H1 (cell line): ENCODE measurements around the gene CTSW. TPM values are rescaled to one million over a fixed set of nuclear protein-coding genes. Genes with fewer than 3 reads are reported as not detected.

Experiments used
- CTCF ChIA-PET: fragments of 300-600 bp; sonication (Branson Sonifier 250); formaldehyde crosslinking; loops from one replicate; lab custom pipeline; 2021; ENCODE audit not compliant: partially characterized antibody; lab: Charles Lee
- POLR2A ChIA-PET: fragments of 300-600 bp; sonication (Branson Sonifier 250); formaldehyde crosslinking; loops from one replicate; lab custom pipeline; 2021; ENCODE audit warnings: inconsistent platforms; ENCODE audit not compliant: partially characterized antibody; lab: Charles Lee
- DNase-seq, 2 experiments: peaks; one replicate each; pipeline versions ENCODE4 v3.0.0 to v3.0.0-alpha.2; 2010 to 2022; ENCODE audit warnings: low spot score in 2 of 2, low read depth in 1 of 2, mixed read lengths in 1 of 2
- FAIRE-seq: peaks from 2 replicates; lab custom pipeline; 2011; peaks lifted over from hg19 to GRCh38; lab: Jason Lieb, UNC
- H2AFZ ChIP-seq: 2 replicates; pipeline ENCODE4 v1.8.1; 2012; ENCODE audit warnings: low read length, inconsistent platforms
- H2AK5ac ChIP-seq: 2 replicates; pipeline ENCODE4 v1.6.1; 2013; ENCODE audit warnings: low read depth, low read length
- H2BK120ac ChIP-seq: replicated peaks from 2 replicates; pipeline ENCODE3; 2013; ENCODE audit warnings: low read depth, low read length, inconsistent platforms
- H2BK12ac ChIP-seq: 2 replicates; pipeline ENCODE4 v1.6.1; 2013; ENCODE audit warnings: low read depth, low read length
- H2BK15ac ChIP-seq: 2 replicates; pipeline ENCODE4 v1.6.1; 2013; ENCODE audit warnings: low read length
- H2BK20ac ChIP-seq: 2 replicates; pipeline ENCODE4 v1.6.1; 2013; ENCODE audit warnings: low read length
- H2BK5ac ChIP-seq: 2 replicates; pipeline ENCODE4 v1.6.1; 2013; ENCODE audit warnings: low read depth, low read length
- H3K14ac ChIP-seq: 2 replicates; pipeline ENCODE4 v1.6.1; 2013; ENCODE audit warnings: inconsistent platforms; ENCODE audit not compliant: insufficient read length
- H3K18ac ChIP-seq: 2 replicates; pipeline ENCODE4 v1.6.1; 2013; ENCODE audit warnings: low read length; ENCODE audit errors: extremely low read depth
- H3K23ac ChIP-seq: 2 replicates; pipeline ENCODE4 v1.6.1; 2013; ENCODE audit warnings: inconsistent platforms; ENCODE audit not compliant: insufficient read length
- H3K23me2 ChIP-seq: 2 replicates; pipeline ENCODE4 v1.6.1; 2013; ENCODE audit warnings: low read depth, low read length
- H3K27ac ChIP-seq: 2 replicates; pipeline ENCODE4 v1.6.1; 2011; ENCODE audit warnings: low read depth, low read length, inconsistent platforms
- H3K27me3 ChIP-seq, 4 experiments: replicated peaks in 1 of 4; 1 replicate in 1 of 4; 2 replicates in 3 of 4; pipeline versions ENCODE4 v1.6.1 to v1.8.1; 2011 to 2013; ENCODE audit warnings: low read length in 3 of 4, mild to moderate bottlenecking in 3 of 4, inconsistent platforms in 2 of 4, mixed read lengths in 2 of 4, moderate library complexity in 1 of 4; ENCODE audit not compliant: control insufficient read depth in 3 of 4, insufficient read depth in 3 of 4; ENCODE audit errors: extremely low read depth in 1 of 4
- H3K36me3 ChIP-seq, 4 experiments: 2 replicates each; pipeline versions ENCODE4 v1.6.1 to v1.8.1; 2011 to 2013; ENCODE audit warnings: mild to moderate bottlenecking in 4 of 4, low read length in 3 of 4, moderate library complexity in 2 of 4, control low read depth in 1 of 4, inconsistent platforms in 1 of 4; ENCODE audit not compliant: insufficient read depth in 4 of 4, control insufficient read depth in 2 of 4
- H3K4ac ChIP-seq: replicated peaks from 2 replicates; pipeline ENCODE3; 2013; ENCODE audit warnings: low read length, low read depth, mixed read lengths, inconsistent platforms; ENCODE audit not compliant: insufficient read length
- H3K4me1 ChIP-seq, 4 experiments: replicated peaks in 1 of 4; 1 replicate in 1 of 4; 2 replicates in 3 of 4; pipeline versions ENCODE4 v1.6.1 to v1.8.1; 2011 to 2013; ENCODE audit warnings: low read length in 3 of 4, inconsistent platforms in 2 of 4, mixed read lengths in 1 of 4; ENCODE audit not compliant: insufficient read depth in 4 of 4, control insufficient read depth in 3 of 4
- H3K4me2 ChIP-seq, 2 experiments: 2 replicates each; pipeline versions ENCODE4 v1.6.1 to v1.8.1; 2011 to 2013; ENCODE audit warnings: low read depth in 2 of 2, low read length in 2 of 2, control low read depth in 1 of 2, inconsistent platforms in 1 of 2, mild to moderate bottlenecking in 1 of 2; ENCODE audit not compliant: insufficient read depth in 1 of 2
- H3K4me3 ChIP-seq, 4 experiments: fragments of 200-600, 300-600 bp in 1 of 4; sonication (generic), shearing (Covaris generic), sonication (Bioruptor Twin) in 1 of 4; 2 replicates each; pipeline versions ENCODE4 v1.5.1 to v1.8.1; 2011 to 2016; ENCODE audit warnings: low read length in 4 of 4, low read depth in 3 of 4, control low read depth in 2 of 4, inconsistent platforms in 2 of 4, mild to moderate bottlenecking in 2 of 4, mixed read lengths in 1 of 4, moderate library complexity in 1 of 4; ENCODE audit not compliant: insufficient read depth in 2 of 4; ENCODE audit errors: extremely low read depth in 1 of 4
- H3K56ac ChIP-seq: replicated peaks from 2 replicates; pipeline ENCODE3; 2013; ENCODE audit warnings: low read depth, mild to moderate bottlenecking, mixed read lengths, low read length, inconsistent platforms; ENCODE audit not compliant: insufficient read length
- H3K79me1 ChIP-seq: 2 replicates; pipeline ENCODE4 v1.6.1; 2013; ENCODE audit warnings: low read depth, low read length, control low read depth
- H3K79me2 ChIP-seq, 2 experiments: 2 replicates each; pipeline versions ENCODE4 v1.6.1 to v1.8.1; 2012 to 2013; ENCODE audit warnings: low read length in 2 of 2, mild to moderate bottlenecking in 2 of 2, inconsistent platforms in 1 of 2; ENCODE audit not compliant: insufficient read depth in 2 of 2, control insufficient read depth in 1 of 2
- H3K9ac ChIP-seq, 4 experiments: replicated peaks in 1 of 4; 1 replicate in 1 of 4; 2 replicates in 3 of 4; pipeline versions ENCODE4 v1.6.1 to v1.8.1; 2011 to 2013; ENCODE audit warnings: low read depth in 3 of 4, low read length in 3 of 4, control low read depth in 2 of 4, mild to moderate bottlenecking in 2 of 4, moderate library complexity in 2 of 4, inconsistent platforms in 1 of 4; ENCODE audit errors: extremely low read depth in 1 of 4
- H3K9me3 ChIP-seq, 2 experiments: 2 replicates each; pipeline versions ENCODE4 v1.6.1 to v1.8.1; 2012 to 2013; ENCODE audit warnings: mild to moderate bottlenecking in 2 of 2, moderate library complexity in 2 of 2, control low read depth in 1 of 2, inconsistent platforms in 1 of 2, low read depth in 1 of 2, low read length in 1 of 2, mixed read lengths in 1 of 2; ENCODE audit not compliant: insufficient read depth in 2 of 2
- H4K20me1 ChIP-seq, 2 experiments: replicated peaks in 1 of 2; 2 replicates each; pipeline versions ENCODE3 to v1.8.1; 2011 to 2013; ENCODE audit warnings: inconsistent platforms in 2 of 2, low read length in 2 of 2, mild to moderate bottlenecking in 1 of 2; ENCODE audit not compliant: insufficient read depth in 2 of 2, control insufficient read depth in 1 of 2
- H4K5ac ChIP-seq: 2 replicates; pipeline ENCODE4 v1.6.1; 2013; ENCODE audit warnings: low read length, low read depth, mixed read lengths, inconsistent platforms; ENCODE audit not compliant: insufficient read length
- H4K8ac ChIP-seq: 2 replicates; pipeline ENCODE4 v1.8.0; 2013; ENCODE audit warnings: mild to moderate bottlenecking, moderate library complexity, low read length, inconsistent platforms; ENCODE audit not compliant: insufficient read depth; ENCODE audit errors: extremely low read depth
- H4K91ac ChIP-seq: replicated peaks from 2 replicates; pipeline ENCODE3; 2013; ENCODE audit warnings: low read length, mixed read lengths, inconsistent platforms; ENCODE audit not compliant: insufficient read length
- BCL11A ChIP-seq, 2 experiments: IDR thresholded peaks; one replicate each; pipeline ENCODE4 v1.6.1; 2011; ENCODE audit warnings: low read depth in 2 of 2, low read length in 2 of 2, mild to moderate bottlenecking in 2 of 2
- KDM4A ChIP-seq: IDR thresholded peaks from one replicate; pipeline ENCODE4 v1.7.1; 2012; ENCODE audit warnings: low read depth, mild to moderate bottlenecking, moderate library complexity, low read length, inconsistent platforms; ENCODE audit not compliant: severe bottlenecking
- MAFK ChIP-seq: IDR thresholded peaks from 2 replicates; pipeline ENCODE4 v1.6.1; 2012; ENCODE audit warnings: low read depth, mild to moderate bottlenecking, improper control_type of control experiment, low read length
- PHF8 ChIP-seq: fragments of 200-600 bp; sonication (generic); conservative IDR thresholded peaks from 2 replicates; pipeline ENCODE4 v1.7.1; 2012; ENCODE audit warnings: low read depth, mild to moderate bottlenecking, inconsistent platforms, low read length, moderate library complexity
- POLR2A ChIP-seq, 2 experiments: IDR thresholded peaks; 1 replicate in 1 of 2; 2 replicates in 1 of 2; pipeline ENCODE4 v1.6.1; 2011; ENCODE audit warnings: low read depth in 2 of 2, low read length in 2 of 2, mild to moderate bottlenecking in 2 of 2; ENCODE audit errors: control extremely low read depth in 1 of 2
- POLR2AphosphoS5 ChIP-seq: IDR thresholded peaks from 2 replicates; pipeline ENCODE4 v1.6.1; 2011; ENCODE audit warnings: low read depth, low read length
- RAD21 ChIP-seq, 2 experiments: IDR thresholded peaks in 1 of 2; conservative IDR thresholded peaks in 1 of 2; 2 replicates each; pipeline ENCODE4 v1.6.1; 2011; ENCODE audit warnings: low read depth in 2 of 2, low read length in 2 of 2, improper control_type of control experiment in 1 of 2, inconsistent platforms in 1 of 2, mild to moderate bottlenecking in 1 of 2, moderate library complexity in 1 of 2
- SRF ChIP-seq: IDR thresholded peaks from 2 replicates; pipeline ENCODE4 v1.6.1; 2011; ENCODE audit warnings: mild to moderate bottlenecking, low read depth, low read length, moderate library complexity
- YY1 ChIP-seq: IDR thresholded peaks from 2 replicates; pipeline ENCODE4 v1.6.1; 2011; ENCODE audit warnings: low read depth, mild to moderate bottlenecking, low read length
- ZNF274 ChIP-seq: IDR thresholded peaks from 2 replicates; pipeline ENCODE4 v1.7.0; 2012; ENCODE audit warnings: low read length, borderline replicate concordance; ENCODE audit errors: extremely low read depth
- WGBS, 2 experiments: shearing (Covaris generic) in 1 of 2; methylation state at CpG; one replicate each; pipeline versions ENCODE4 v1.1.6 to v1.1.7; 2013 to 2015; ENCODE audit warnings: low lambda C conversion rate in 2 of 2, mixed read lengths in 2 of 2, inconsistent platforms in 1 of 2, low coverage in 1 of 2, missing lambda C conversion rate in 1 of 2; ENCODE audit not compliant: insufficient replicate concordance in 2 of 2, insufficient coverage in 1 of 2, insufficient read length in 1 of 2; ENCODE audit errors: extremely low coverage in 1 of 2, missing lambda C conversion rate in 1 of 2; 5-methylcytosine and 5-hydroxymethylcytosine counted together
- polyA plus RNA-seq, 7 experiments: library from polyadenylated mRNA; depleted of rRNA in 3 of 7; stranded (reverse) in 5 of 7; unstranded in 2 of 7; fragments of >200 nt in 5 of 7; fragments of 200-250 nt in 2 of 7; gene quantifications; 1 replicate in 5 of 7; 2 replicates in 1 of 7; 4 replicates in 1 of 7; pipeline versions ENCODE4 v1.2.1 to v1.2.3, GENCODE V29; 2011 to 2013; ENCODE audit warnings: missing spikeins in 2 of 7, mixed read lengths in 2 of 7
- total RNA-seq: library from RNA; stranded (reverse); fragmentation: NEBNext Ultra II Directional; extraction: Animal tissue kit (Norgen Biotek cat#: 25700); gene quantifications from 2 replicates; pipeline ENCODE4 v1.2.1, GENCODE V29; 2021
- TF ChIP-seq, protein P1 (sequence below): IDR thresholded peaks from 2 replicates; pipeline ENCODE4 v1.6.1; 2012; ENCODE audit warnings: inconsistent platforms

CTSW gene
- total and polyA plus RNA-seq, 2 of the 8 experiments (the other 6 are each of a cell fraction or from before 2014, with no cell fraction given): not detected

GRCh38 chr11:65896034-65896999 lies 16.7 kb downstream of the CTSW start:
- Histone ChIP-seq H2BK20ac (no peak overlapping the region), H2BK15ac (no peak overlapping the region), H3K4me3 (no peak overlapping the region), H3K9ac (no peak overlapping the region), H2BK5ac (no peak overlapping the region), H3K18ac (no peak overlapping the region), H3K23me2 (peaks cover 14% of the 10 kb centered on the region; the same call in 1 of the 2 replicates), H4K5ac (no peak overlapping the region), H3K56ac (no peak overlapping the region), H2BK12ac (no peak overlapping the region), H3K23ac (no peak overlapping the region), H3K79me1 (no peaks in the 10 kb centered on the region; the same call in 1 of the 2 replicates), H2AK5ac (no peak overlapping the region), H3K14ac (no peak overlapping the region), H3K4me2 (no peak overlapping the region), H3K9me3 (no peaks in the 10 kb centered on the region), H4K8ac (no peak overlapping the region), H4K91ac (no peak overlapping the region), H3K27me3 (peaks cover 11 to 25% (median 22%) of the 10 kb centered on the region in 4 experiments), H3K79me2 (no peaks in the 10 kb centered on the region), H2BK120ac (no peak overlapping the region), H3K4me1 (peaks cover 3 to 18% (median 7%) of the 10 kb centered on the region in 4 experiments), H2AFZ (no peak overlapping the region), H3K27ac (no peak overlapping the region), H4K20me1 (peaks cover 3 to 4% of the 10 kb centered on the region in 2 experiments), H3K36me3 (no peaks in the 10 kb centered on the region), H3K4ac (no peak overlapping the region)
- no peak for DNase-seq
- no peak for FAIRE-seq
- CTCF ChIA-PET: interaction anchor here (0.9 to 15.0 kb wide), 10 partner anchors 9 to 302 kb away, joined by 3 to 281 read pairs (median 6); partner anchors contain the start of genes CCDC85B and FIBP
- POLR2A ChIA-PET: interaction anchor here (1.2 to 3.7 kb wide), 6 partner anchors 7 to 84 kb away, joined by 3 to 17 read pairs (median 4); partner anchors contain the start of gene MUS81
- TF ChIP-seq BCL11A (IDR thresholded peaks at IDR 0.05; ENCODE audit: low read depth in 2 of 2, low read length in 2 of 2) (no peak), PHF8 (no peak), SRF (no peak), MAFK (no peak), YY1 (no peak), RAD21 (IDR thresholded peaks at IDR 0.05 in 1 of 2, conservative IDR thresholded peaks at IDR 0.05 in 1 of 2; ENCODE audit: low read depth in 2 of 2, low read length in 2 of 2) (no peak), POLR2AphosphoS5 (no peak), ZNF274 (no peak), KDM4A (no peak), POLR2A (IDR thresholded peaks at IDR 0.05; ENCODE audit: control extremely low read depth in 1 of 2, low read depth in 2 of 2, low read length in 2 of 2) (no peak)
- TF ChIP-seq, protein P1, sequence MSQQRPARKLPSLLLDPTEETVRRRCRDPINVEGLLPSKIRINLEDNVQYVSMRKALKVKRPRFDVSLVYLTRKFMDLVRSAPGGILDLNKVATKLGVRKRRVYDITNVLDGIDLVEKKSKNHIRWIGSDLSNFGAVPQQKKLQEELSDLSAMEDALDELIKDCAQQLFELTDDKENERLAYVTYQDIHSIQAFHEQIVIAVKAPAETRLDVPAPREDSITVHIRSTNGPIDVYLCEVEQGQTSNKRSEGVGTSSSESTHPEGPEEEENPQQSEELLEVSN: no peak
- 88% methylated on average over 13 of the region's 14 CpGs; no CpG with 5 or more reads in 1 of the 2 experiments for WGBS, 2 experiments
